ENCODE results near the gene NR1H4. TPM values are rescaled to one million over a fixed set of nuclear protein-coding genes. Genes with fewer than 3 reads are reported as not detected.

Gene NR1H4
- total and polyA plus RNA-seq, 9 of the 15 experiments (the other 6 are each of a cell fraction or from before 2014, with no cell fraction given): 0.03 TPM; not detected in 8

GRCh38 chr12:100494026-100494425 is 20.4 kb downstream of the NR1H4 start:
- CTCF ChIA-PET (ENCODE audit: low intra/inter-chr PET ratio): no interaction called here
- H3K27me3 ChIP-seq (ENCODE audit: control insufficient read depth in 2 of 2, insufficient read depth in 2 of 2, low read length in 2 of 2): peaks cover 0 to 10% of the 10 kb centered on the region in 2 experiments
- no peak for DNase-seq (ENCODE audit: extremely low read depth in 1 of 4, low spot score in 3 of 4)
- in situ Hi-C loops (cut with MboI) (no loop called here), intact Hi-C loops (cut with micrococcal nuclease) (no loop called here)
- no peak overlapping the region for H3K27ac ChIP-seq (ENCODE audit: extremely low read depth, low read depth, low read length)
- POLR2A ChIA-PET: no interaction called here
- TF ChIP-seq KLF1 (tag; IDR thresholded peaks at IDR 0.05): no peak
- no peak for TF ChIP-seq FOXP1 (CRISPR knock-in tag; IDR thresholded peaks at IDR 0.05)
- TF ChIP-seq ZNF197 (CRISPR knock-in tag; IDR thresholded peaks at IDR 0.05; ENCODE audit: low read depth): no peak
- no peak for TF ChIP-seq JUND (IDR thresholded peaks at IDR 0.05; ENCODE audit: borderline replicate concordance, low read depth, low read length)
- no peak for TF ChIP-seq JUND (tag; IDR thresholded peaks at IDR 0.05; ENCODE audit: borderline replicate concordance, low read depth, low read length)
- no peak for TF ChIP-seq ZNF41 (CRISPR knock-in tag; conservative IDR thresholded peaks at IDR 0.05)
- TF ChIP-seq POLR2A (conservative IDR thresholded peaks at IDR 0.05): no peak
- TF ChIP-seq, protein P1, sequence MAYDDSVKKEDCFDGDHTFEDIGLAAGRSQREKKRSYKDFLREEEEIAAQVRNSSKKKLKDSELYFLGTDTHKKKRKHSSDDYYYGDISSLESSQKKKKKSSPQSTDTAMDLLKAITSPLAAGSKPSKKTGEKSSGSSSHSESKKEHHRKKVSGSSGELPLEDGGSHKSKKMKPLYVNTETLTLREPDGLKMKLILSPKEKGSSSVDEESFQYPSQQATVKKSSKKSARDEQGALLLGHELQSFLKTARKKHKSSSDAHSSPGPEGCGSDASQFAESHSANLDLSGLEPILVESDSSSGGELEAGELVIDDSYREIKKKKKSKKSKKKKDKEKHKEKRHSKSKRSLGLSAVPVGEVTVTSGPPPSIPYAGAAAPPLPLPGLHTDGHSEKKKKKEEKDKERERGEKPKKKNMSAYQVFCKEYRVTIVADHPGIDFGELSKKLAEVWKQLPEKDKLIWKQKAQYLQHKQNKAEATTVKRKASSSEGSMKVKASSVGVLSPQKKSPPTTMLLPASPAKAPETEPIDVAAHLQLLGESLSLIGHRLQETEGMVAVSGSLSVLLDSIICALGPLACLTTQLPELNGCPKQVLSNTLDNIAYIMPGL (CRISPR knock-in tag; IDR thresholded peaks at IDR 0.05): no peak
- H3K4me3 ChIP-seq: no peak overlapping the region
- H3K9ac ChIP-seq (ENCODE audit: insufficient read depth in 1 of 2, low read depth in 2 of 2, low read length in 2 of 2): no peak overlapping the region
- no TSS peak for BruUV-seq (replicated peaks)
- H3K9me3 ChIP-seq (replicated peaks; ENCODE audit: control insufficient read depth, insufficient read depth, low read depth, low read length): no peaks in the 10 kb centered on the region
- 0% methylated on average over 2 of the region's 2 CpGs for WGBS (ENCODE audit: insufficient coverage, low coverage, missing lambda C conversion rate)
- FAIRE-seq: no peak
- H3K79me2 ChIP-seq (ENCODE audit: control insufficient read depth, insufficient read depth, low read length): no peaks in the 10 kb centered on the region
- ATAC-seq: no peak
- no peak overlapping the region for H2AFZ ChIP-seq (ENCODE audit: low read depth, low read length)
- no peaks in the 10 kb centered on the region for H3K4me1 ChIP-seq (replicated peaks in 1 of 2; ENCODE audit: control insufficient read depth in 2 of 2, insufficient read depth in 2 of 2, low read length in 2 of 2)
- H3K9me1 ChIP-seq (ENCODE audit: control insufficient read depth, insufficient read depth, low read length): no peaks in the 10 kb centered on the region
- no peaks in the 10 kb centered on the region for H3K36me3 ChIP-seq (ENCODE audit: control insufficient read depth, insufficient read depth, low read length)
- no peaks in the 10 kb centered on the region for H4K20me1 ChIP-seq (replicated peaks; ENCODE audit: control insufficient read depth, insufficient read depth, low read length)
- H3K4me2 ChIP-seq (ENCODE audit: insufficient read depth, low read length): no peak overlapping the region

Data from K562 (cell line).